Prostate gland (tissue), 2 donors: Measurements from ENCODE around the gene STAG1.

ENCODE experiments used
- POLR2A ChIP-seq: fragments of 450-650 bp; IDR thresholded peaks from one replicate; pipeline ENCODE4 v1.6.1; 2016; ENCODE audit warnings: antibody characterized with exemption, mild to moderate bottlenecking
- POLR2AphosphoS5 ChIP-seq: sonication (generic); formaldehyde crosslinking; IDR thresholded peaks from one replicate; pipeline ENCODE4 v1.6.1; 2017; ENCODE audit warnings: antibody characterized with exemption
- TF ChIP-seq, protein P1 (sequence below), 4 experiments: fragments of 200-600 bp in 2 of 4; fragments of 450-650 bp in 2 of 4; sonication (generic) in 2 of 4; IDR thresholded peaks; 1 replicate in 3 of 4; 2 replicates in 1 of 4; pipeline ENCODE4 v1.5.1; 2016 to 2019; ENCODE audit warnings: antibody characterized with exemption in 4 of 4, mild to moderate bottlenecking in 2 of 4, moderate library complexity in 2 of 4

DNA sequence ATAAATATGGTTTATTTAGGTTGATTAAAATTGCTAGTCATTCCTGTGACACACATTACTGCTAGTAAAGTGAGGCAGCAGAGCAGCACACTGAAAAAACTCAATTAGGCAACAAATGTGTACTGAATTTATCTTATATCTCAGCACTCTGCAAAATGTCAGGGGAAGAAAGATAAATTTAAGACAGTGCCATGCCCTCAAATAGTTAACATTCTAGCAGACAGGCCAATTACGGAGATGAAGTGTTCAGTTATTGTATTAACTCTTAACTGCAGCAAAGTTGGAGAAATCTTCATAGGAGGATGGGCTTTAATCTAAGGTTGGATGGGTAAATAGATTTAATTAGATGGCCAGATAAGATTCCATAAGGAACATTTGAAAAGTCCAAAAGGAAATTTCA is 374.2 kb downstream of the STAG1 start:
- TF ChIP-seq POLR2A (no peak), POLR2AphosphoS5 (no peak)
- TF ChIP-seq, protein P1, sequence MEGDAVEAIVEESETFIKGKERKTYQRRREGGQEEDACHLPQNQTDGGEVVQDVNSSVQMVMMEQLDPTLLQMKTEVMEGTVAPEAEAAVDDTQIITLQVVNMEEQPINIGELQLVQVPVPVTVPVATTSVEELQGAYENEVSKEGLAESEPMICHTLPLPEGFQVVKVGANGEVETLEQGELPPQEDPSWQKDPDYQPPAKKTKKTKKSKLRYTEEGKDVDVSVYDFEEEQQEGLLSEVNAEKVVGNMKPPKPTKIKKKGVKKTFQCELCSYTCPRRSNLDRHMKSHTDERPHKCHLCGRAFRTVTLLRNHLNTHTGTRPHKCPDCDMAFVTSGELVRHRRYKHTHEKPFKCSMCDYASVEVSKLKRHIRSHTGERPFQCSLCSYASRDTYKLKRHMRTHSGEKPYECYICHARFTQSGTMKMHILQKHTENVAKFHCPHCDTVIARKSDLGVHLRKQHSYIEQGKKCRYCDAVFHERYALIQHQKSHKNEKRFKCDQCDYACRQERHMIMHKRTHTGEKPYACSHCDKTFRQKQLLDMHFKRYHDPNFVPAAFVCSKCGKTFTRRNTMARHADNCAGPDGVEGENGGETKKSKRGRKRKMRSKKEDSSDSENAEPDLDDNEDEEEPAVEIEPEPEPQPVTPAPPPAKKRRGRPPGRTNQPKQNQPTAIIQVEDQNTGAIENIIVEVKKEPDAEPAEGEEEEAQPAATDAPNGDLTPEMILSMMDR (IDR thresholded peaks at IDR 0.05): no peak
